Measurements from ENCODE around the gene ZBTB7C. TPM values are rescaled to one million over a fixed set of nuclear protein-coding genes. Genes with fewer than 3 reads are reported as not detected.

Gene ZBTB7C
- total and polyA plus RNA-seq, 2 of the 8 experiments (the other 6 are each of a cell fraction or from before 2014, with no cell fraction given), result 0.15 to 0.45 TPM

- Histone ChIP-seq H2BK20ac (ENCODE audit: low read length) (no peak overlapping the region), H4K91ac (replicated peaks; ENCODE audit: insufficient read length, low read length) (peak overlapping the region; percentile 44), H3K27me3 (replicated peaks in 1 of 4; ENCODE audit: control insufficient read depth in 3 of 4, extremely low read depth in 1 of 4, insufficient read depth in 3 of 4, low read length in 3 of 4) (no peaks in the 10 kb centered on the region; a peak in 2 of 7 replicates), H3K79me2 (ENCODE audit: control insufficient read depth in 1 of 2, insufficient read depth in 2 of 2, low read length in 2 of 2) (no peaks in the 10 kb centered on the region), H3K56ac (replicated peaks; ENCODE audit: insufficient read length, low read depth, low read length) (no peak overlapping the region), H3K27ac (ENCODE audit: low read depth, low read length) (no peak overlapping the region), H2AK5ac (ENCODE audit: low read depth, low read length) (no peak overlapping the region), H3K4me1 (replicated peaks in 1 of 4; ENCODE audit: control insufficient read depth in 3 of 4, insufficient read depth in 4 of 4, low read length in 3 of 4) (peaks cover 0 to 3% (median 0%) of the 10 kb centered on the region in 4 experiments; a peak in 2 of 7 replicates), H3K14ac (ENCODE audit: insufficient read length) (no peak overlapping the region), H3K79me1 (ENCODE audit: low read depth, low read length) (no peaks in the 10 kb centered on the region), H2AFZ (ENCODE audit: low read length) (no peak overlapping the region), H3K9ac (replicated peaks in 1 of 4; ENCODE audit: extremely low read depth in 1 of 4, low read depth in 3 of 4, low read length in 3 of 4) (no peak overlapping the region), H3K4ac (replicated peaks; ENCODE audit: insufficient read length, low read depth, low read length) (no peak overlapping the region), H2BK5ac (ENCODE audit: low read depth, low read length) (no peak overlapping the region), H3K36me3 (ENCODE audit: control insufficient read depth in 2 of 4, insufficient read depth in 4 of 4, low read length in 3 of 4) (no peaks in the 10 kb centered on the region), H4K5ac (ENCODE audit: insufficient read length, low read depth, low read length) (no peak overlapping the region), H2BK120ac (replicated peaks; ENCODE audit: low read depth, low read length) (no peak overlapping the region), H4K8ac (ENCODE audit: extremely low read depth, insufficient read depth, low read length) (no peak overlapping the region), H3K4me2 (ENCODE audit: insufficient read depth in 1 of 2, low read depth in 2 of 2, low read length in 2 of 2) (no peak overlapping the region), H3K23me2 (ENCODE audit: low read depth, low read length) (no peaks in the 10 kb centered on the region), H3K18ac (ENCODE audit: extremely low read depth, low read length) (no peak overlapping the region), H2BK15ac (ENCODE audit: low read length) (no peak overlapping the region), H2BK12ac (ENCODE audit: low read depth, low read length) (no peak overlapping the region), H3K4me3 (ENCODE audit: extremely low read depth in 1 of 4, insufficient read depth in 2 of 4, low read depth in 3 of 4, low read length in 4 of 4) (no peak overlapping the region), H3K23ac (ENCODE audit: insufficient read length) (no peak overlapping the region), H3K9me3 (ENCODE audit: insufficient read depth in 2 of 2, low read depth in 1 of 2, low read length in 1 of 2) (no peaks in the 10 kb centered on the region), H4K20me1 (replicated peaks in 1 of 2; ENCODE audit: control insufficient read depth in 1 of 2, insufficient read depth in 2 of 2, low read length in 2 of 2) (no peaks in the 10 kb centered on the region)
- no peak for DNase-seq (ENCODE audit: low read depth in 1 of 2, low spot score in 2 of 2)
- ChIA-PET POLR2A (ENCODE audit: partially characterized antibody) (no interaction called here), CTCF (ENCODE audit: partially characterized antibody) (interaction anchor here (0.9 to 2.0 kb wide), 4 partner anchors 13 to 81 kb away, joined by 3 to 8 read pairs (median 4); no protein-coding TSS in a partner anchor)
- WGBS, 2 experiments (ENCODE audit: extremely low coverage in 1 of 2, insufficient coverage in 1 of 2, insufficient read length in 1 of 2, insufficient replicate concordance in 2 of 2, low coverage in 1 of 2, low lambda C conversion rate in 2 of 2, missing lambda C conversion rate in 1 of 2), result 90% methylated on average over 15 of the region's 15 CpGs; no CpG with 5 or more reads in 1 of the 2 experiments
- no peak for FAIRE-seq
- no peak for TF ChIP-seq CBX8 (IDR thresholded peaks at IDR 0.05; ENCODE audit: borderline replicate concordance, low read depth, low read length)
- TF ChIP-seq EGR1 (IDR thresholded peaks at IDR 0.05; ENCODE audit: borderline replicate concordance, low read depth, low read length), result no peak
- no peak for TF ChIP-seq JUN (IDR thresholded peaks at IDR 0.05; ENCODE audit: low read depth, low read length)
- TF ChIP-seq SAP30 (IDR thresholded peaks at IDR 0.05; ENCODE audit: insufficient read depth, insufficient replicate concordance, low read length), result no peak
- TF ChIP-seq ATF2 (IDR thresholded peaks at IDR 0.05; ENCODE audit: low read length), result no peak
- TF ChIP-seq SUZ12 (IDR thresholded peaks at IDR 0.05; ENCODE audit: low read length), result no peak
- TF ChIP-seq CTBP2 (IDR thresholded peaks at IDR 0.05; ENCODE audit: borderline replicate concordance, insufficient read depth, insufficient read length, low read length), result no peak
- no peak for TF ChIP-seq SIX5 (IDR thresholded peaks at IDR 0.05; ENCODE audit: low read depth, low read length)
- no peak for TF ChIP-seq RXRA (IDR thresholded peaks at IDR 0.05; ENCODE audit: insufficient read depth, low read depth, low read length)
- TF ChIP-seq FOSL1 (IDR thresholded peaks at IDR 0.05; ENCODE audit: insufficient read depth, low read depth, low read length), result no peak
Observed at GRCh38 chr18:48149020-48149685, 260.0 kb downstream of the ZBTB7C start.
